HG03354 (cell line): ENCODE results near the gene LTB4R.

Experiments used
- ATAC-seq: cut with Tn5 transposase; IDR thresholded peaks from one replicate; pipeline ENCODE4 v1.9.1; 2021; ENCODE audit warnings: mild to moderate bottlenecking; ENCODE audit not compliant: unreplicated experiment, poor library complexity, severe bottlenecking

Gene LTB4R

DNA sequence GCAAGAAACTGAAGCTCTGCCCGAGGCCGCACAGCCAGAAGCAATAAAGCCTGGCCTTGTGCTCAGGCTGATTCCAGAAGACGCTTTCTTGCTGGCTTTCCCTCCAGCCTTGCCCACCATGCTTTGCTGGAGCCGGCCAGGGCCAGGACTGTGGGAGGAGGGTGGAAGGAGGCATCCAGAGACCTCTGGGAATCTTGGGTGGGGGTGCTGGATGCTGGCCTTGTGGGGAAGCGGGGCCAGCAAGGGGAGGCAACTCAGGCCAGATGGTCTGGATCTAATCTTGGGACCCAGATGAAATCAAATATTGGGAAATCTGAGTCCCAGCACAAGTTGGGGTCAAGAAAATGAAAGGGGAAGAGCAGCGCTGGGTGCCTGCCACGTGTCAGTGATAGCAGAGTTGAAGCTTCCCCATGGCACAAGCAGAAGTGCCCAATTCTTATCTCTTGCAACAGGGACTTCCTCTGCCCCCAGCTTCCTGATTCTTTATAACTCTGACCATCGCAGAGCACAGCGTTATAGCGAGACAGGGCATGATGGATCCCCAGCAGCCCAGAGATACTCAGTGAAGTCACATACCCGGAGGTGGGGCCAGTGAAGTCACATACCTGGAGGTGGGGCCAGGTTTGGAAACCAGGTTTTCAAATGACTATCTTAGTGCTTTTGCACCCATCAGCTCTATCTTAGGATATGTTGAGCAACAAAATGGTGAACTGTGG lies 33.5 kb upstream of the LTB4R start:
- no peak for ATAC-seq

DNA sequence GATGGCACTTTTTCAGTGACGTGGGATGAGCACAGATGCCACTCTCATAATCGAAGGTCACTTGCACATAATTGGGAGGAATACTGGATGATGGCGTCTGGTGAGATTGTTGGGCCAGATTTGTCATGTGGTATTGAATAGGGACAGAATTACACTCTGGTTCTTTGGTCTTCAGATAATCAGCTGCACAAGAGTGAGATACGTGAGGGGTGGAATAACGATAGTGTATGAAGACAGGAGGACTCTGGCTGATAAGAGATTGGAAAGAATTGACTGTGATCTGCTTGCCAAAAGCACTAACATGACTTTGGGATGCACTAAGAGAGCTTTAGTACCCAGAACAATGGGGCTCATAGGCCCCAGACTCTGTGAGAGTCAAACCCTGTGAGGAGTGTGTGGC lies 32.9 kb upstream of the LTB4R start:
- no peak for ATAC-seq

DNA sequence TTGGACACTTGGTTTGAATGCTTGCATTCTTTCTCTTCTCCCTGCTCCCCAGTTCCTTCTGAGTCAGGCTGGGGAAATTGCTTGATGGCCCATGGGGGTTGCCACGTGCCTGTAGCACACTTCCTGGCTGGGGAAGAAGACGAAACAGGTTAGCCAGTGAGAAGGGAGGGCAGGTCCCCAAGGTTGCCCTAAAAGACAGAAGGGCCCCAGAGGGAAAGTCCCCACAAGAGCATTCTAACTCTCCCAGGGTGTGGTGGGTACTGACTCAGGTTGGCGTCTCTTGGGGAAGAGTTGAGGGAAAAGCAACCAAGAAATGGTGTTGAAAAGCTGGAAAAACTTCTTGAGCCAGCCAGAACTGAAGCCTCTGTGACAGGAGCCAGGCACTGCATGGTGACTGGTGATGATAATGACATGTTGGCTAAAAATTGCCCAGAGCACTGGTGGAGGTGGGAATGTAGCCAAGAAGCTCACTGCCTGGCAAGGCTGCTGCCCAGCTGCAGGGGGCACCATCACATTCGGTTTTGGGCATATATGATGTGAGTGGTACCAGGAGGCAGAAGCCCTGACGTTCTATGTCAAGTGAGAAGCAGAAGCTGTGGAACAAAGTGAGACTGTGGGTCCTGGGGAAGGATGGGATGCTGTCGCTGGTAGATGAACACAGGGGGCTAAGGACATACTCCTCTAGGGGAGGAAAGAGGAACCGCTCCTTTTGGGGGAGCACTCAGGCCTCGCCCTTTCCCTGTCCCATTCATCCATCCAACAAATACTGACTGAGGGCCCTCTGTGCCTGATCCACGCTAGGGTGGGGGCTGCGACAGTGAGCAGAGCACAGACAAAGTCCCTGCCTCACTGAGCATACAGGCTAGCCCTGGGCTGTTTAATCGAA lies 31.8 kb upstream of the LTB4R start:
- peak; percentile 59 for ATAC-seq

DNA sequence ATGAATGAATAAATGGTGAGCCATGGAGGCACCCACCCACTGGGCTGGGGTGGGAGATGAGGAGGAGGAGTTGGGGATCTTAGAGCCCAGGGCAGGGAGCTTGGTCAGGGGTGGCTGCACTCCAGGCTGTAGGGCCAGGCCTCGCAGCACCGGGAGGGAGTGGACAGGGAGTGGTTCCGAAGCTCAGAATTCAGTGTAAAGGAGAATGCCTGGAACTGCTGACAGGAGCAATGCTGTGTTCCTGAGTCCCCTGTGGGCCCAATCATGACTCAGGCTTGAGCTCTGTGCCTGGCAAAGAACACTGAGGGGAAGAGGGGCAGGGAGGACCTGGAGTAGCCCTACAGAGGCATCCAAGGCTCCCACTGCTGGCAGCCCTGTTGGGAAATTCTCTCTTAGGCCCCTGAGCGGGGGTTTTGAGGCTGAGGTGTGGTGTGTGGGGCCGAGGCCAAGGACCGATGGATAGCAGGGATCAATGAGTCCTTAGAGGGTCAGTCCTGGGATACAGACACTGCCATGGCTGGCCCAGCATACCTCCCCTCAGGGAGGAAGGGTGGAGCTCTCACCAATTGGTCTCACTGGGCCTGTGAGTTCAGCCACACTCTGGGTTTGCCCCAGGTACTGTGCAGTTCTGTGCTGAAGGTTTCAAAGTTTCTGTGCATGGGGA lies 30.4 kb upstream of the LTB4R start:
- no peak for ATAC-seq

DNA sequence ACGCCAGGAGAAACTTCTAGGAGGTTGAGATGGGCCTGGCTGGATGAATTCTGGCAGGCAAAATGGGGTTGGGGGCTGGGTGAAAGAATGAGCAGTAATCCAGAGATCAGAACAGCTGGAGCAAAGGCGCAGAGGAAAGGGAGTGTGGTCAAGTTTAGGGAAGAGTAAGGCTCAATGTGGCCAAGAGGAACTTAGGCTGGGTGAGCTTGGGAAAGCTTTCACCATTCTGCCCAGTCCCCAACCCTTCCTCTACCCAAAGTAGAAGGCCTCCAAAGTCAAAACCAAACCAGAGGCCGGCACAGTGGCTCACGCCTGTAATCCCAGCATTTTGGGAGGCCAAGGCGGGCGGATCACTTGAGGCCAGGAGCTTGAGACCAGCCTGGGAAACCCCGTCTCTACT lies 29.7 kb upstream of the LTB4R start:
- no peak for ATAC-seq

DNA sequence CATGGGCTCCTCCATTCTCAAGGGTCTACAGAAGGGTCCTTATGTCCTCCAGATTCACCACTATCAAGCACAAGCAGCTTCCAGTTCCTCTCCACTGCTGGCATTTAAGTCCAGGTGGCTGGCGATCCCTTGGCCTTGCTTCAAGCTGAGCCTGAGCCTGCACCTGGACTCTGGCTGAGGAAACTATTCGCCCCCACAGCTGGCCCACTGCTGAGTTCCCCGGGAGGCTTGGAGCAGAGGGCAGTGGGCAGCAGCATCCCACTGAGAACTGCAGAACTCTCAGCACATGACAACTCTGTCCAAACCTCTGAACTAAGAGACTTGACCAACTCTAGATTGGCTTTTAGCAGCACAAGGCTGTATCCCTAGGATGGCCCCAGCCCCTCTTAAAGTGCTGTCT lies 28.6 kb upstream of the LTB4R start:
- no peak for ATAC-seq

DNA sequence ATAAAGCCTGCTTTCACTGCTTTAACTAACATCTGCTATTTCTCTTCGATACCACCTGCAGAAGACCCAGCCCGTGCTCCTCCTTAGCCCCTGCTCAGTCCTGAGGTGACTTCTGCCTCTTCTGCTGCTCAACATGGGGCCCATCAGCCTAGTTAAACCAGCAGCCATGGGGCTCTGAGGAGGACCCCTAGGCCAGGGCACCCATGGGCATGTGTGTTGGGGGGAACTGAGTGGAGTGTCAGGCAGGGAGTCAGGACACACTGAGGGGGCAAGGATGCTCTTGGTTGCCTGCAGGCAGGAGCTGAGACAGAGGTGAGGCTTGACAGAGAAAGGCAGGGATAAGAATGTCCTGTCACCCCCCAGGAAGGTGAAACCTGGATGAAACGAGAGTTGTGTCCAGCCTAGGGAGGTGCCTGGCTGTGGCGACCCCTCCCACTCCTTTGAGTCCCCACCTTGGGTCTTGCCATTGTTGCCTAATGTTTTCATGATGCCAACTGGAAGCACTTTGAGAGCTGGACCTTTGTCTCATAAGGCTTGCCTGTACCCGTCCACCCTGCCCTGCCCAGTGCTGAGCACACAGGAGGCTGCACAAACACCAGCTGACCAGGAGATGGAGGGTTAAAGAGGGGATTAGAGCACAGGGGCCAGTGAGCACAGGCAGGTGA lies 27.4 kb upstream of the LTB4R start:
- ATAC-seq: no peak

DNA sequence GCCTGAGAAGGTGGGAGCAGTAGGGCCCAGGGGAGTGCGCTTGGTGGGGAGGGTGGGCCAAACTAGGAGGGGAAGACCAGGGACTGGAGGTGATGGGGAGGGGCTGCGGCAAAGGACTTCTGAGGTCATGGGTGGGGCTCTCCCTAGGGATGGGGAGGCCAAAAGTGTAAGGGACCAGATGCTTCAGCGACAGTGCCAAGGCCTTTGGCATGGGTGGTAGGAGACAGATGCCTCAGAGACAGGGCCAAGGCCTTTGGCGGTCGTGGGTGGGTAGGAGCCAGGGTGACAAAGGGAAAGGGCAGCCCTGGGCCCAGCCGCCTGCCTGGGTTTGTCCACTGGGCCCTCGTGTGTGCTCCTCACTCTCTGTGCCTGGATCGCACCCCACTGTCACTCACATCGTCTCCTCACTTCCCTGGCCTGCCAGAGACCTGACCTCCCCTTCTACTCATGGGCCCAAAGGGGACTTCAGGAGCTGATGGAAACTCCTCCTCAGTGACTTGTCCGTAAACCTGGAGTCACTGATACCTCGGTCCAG lies 26.7 kb upstream of the LTB4R start:
- ATAC-seq: no peak

DNA sequence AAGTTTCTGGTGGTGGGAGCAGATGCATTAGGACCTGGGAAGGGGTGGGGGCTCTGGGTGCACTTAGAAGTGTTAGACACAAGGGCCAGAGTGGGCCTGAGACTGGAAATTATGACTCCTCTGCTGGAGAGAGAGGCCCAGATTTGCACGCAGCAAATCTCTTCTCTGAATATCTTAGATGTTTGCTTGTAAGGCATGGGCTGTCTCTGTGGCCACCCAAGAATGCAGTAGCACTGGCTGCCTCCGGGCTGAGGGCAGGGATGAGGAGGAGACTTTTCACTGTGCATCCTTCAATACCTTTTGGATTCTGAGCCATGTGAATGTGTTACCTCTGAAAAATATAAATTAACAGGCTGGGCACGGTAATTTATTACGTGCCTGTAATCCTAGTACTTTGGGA lies 26.0 kb upstream of the LTB4R start:
- ATAC-seq: no peak

DNA sequence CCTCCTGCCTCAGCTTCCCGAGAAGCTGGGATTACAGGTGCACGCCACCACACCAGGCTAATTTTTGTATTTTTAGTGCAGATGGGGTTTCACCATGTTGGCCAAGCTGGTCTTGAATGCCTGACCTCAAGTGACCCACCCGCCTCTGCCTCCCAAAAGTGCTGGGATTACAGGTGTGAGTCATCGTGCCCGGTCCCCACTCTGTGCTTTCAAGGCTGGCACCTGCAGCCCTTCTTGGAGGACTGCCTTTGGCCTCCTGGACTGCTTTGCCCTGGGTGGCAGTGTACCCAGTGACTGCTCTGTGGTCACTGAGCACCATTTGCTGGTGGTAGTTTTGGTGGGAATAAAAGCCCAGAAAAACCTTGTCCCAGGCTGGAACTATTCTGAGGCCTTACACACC lies 24.3 kb upstream of the LTB4R start:
- ATAC-seq: no peak

DNA sequence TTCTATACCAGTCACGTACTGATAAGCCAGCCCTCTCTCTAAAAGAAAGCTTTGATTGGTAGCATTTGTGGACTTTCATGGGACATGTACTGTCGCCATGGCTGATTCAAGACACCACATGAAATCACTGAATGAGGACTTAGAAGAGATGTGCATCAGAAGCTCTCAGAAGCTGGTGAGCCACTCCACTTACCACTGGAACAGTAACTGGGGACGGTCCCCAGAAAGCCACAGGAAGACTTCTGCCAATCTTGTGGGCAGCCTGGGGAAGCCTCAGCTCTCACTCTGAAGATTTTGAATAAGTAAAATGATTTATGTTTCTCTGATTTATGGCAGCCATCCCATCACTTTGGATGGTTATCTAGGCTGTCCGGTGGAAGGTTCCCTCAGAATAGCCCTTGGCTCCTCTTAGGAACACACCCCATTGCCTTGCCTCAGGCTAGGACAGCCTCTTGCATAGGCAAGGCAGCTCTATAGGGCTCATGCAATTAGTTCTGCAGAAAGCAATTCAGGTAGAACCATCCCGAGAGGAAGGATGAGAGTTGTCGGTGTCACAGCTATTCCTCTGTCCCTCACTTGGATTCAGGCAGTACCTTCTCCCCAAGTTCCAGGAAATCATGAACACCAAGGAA lies 21.5 kb upstream of the LTB4R start:
- ATAC-seq: no peak

DNA sequence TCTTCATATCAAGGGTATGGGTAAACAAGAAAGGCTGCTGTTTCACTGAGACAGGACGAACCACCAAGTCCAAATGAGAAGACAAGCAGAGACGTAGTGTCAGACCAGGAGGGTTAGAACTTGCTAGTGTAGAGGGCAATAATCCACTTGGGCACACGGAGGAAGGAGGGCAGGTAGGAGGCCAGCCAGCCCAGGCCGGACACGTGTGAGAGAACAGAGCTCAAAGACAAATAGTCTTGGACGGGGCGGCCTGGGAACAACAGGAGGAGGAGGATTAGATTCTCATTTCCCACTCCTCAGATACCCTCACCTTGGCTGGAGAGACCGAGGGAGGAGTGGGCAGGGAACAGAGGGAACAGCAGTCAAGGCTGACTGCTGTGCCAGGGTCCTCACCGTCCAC lies 20.6 kb upstream of the LTB4R start:
- no peak for ATAC-seq

DNA sequence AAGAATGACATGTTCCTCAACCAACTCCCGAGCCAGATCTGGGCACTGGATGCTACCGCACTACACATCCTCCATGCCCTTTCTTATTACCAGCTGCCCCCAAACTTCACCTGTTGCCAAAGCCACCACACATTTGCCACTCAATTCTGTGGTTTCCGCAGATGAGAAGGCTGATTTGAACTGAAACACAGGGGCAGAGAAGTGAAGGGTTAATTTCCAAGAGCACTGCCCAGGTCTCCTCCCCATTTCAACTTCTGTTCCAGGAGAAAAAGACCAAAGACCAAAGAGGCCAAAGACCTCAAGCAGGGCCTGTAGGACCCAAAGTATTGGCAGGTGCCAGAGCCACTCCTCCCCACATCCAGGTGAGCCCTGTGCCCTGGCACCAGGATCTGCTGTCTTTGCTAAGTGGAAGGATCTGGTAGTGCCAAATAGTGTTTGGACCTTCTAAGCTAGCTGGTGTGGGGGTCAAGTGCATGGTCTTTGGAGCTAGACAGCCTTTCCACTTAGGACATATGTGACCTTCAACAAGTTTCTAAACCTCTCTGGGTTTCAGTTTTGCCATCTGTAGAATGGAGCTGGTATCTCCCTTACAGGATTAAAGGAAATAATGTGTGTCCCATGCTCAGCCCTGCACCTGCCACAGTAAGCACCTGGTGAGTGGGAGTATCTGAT lies 19.7 kb upstream of the LTB4R start:
- no peak for ATAC-seq

DNA sequence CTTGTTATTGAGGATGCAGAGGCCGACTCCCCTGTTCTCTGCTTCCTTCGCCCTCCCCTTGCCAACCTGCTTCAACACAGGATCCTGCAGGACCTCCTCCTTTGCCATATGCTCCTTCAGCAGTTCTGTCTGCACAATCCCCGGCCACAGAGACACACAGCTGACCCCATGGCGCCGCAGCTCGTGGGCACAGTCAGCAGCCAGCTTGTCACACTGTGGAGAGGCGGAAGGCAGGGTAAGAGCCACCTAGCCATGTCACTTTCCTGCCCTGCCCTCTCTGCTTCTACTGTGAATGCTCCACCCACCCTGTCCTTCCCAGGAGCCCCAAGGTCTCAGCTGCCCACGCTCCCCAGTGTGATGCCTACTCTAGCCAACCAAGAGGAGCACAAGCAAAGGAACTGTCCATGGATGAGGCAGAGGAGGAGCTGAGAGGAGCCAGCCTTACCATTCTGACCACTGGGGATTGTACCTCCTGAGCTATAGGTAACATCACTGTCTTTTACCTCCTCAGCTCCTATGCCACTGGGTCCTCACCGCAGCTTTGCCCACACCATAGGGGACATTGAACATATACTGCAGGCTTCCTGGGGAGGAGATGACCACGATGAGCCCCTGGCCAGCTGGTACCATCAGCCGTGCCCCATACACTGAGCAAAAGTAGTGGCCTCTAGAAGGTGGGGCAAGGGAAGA lies 19.0 kb upstream of the LTB4R start:
- ATAC-seq: no peak

DNA sequence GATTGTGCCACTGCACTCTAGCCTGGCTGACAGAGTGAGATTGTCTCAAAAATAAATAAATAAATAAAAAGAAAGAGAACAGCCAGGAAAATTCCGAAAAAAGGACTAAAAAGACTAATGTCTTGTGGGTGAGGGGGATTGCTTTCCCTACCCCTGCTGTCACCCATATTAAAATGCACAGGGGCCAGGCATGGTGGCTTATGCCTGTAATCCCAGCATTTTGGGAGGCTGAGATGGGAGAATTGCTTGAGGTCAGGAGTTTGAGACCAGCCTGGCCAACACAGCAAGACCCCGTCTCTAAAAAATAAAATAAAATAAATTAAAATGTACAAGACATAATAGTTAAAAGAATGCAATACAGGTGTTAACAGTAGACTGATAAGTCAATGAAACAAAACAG lies 17.8 kb upstream of the LTB4R start:
- no peak for ATAC-seq

DNA sequence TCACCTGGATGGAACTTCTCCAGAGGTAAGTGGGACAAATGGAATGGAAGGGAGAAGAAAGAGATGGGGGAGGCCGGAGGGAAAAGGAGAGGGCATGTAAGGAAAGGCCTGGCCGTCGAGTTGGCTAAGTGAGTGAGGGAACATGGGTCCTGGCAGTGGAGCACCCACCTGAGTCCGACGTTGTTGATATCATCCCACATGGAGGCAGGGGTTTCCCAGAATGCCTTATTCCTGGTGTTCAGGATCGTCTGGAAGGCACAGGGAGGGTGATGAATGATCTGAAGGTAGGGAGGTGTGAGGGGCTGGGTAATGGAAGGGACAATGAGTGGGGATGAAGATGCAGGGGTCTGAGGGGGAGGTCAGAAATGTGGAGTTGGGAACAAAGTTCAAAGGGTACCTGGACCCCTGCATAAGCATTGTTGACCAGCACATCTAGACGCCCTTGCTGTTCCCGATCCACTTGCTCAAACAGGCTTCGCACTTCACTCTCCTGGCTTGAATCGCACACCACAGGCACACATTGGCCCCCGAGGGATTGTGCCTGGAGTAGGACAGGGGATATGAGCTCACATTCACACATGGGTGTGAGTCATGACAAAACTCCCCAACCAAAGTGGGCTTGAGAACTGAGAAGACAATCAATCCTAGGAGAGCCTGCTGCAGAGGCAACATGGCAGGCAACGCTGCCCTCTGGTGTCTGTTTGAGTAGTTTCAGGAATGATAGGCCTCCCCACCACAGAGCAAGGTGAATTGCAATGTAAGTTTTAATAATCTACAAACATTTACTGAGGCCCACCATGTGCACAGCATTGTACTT lies 14.8 kb upstream of the LTB4R start:
- ATAC-seq: peak; percentile 59

DNA sequence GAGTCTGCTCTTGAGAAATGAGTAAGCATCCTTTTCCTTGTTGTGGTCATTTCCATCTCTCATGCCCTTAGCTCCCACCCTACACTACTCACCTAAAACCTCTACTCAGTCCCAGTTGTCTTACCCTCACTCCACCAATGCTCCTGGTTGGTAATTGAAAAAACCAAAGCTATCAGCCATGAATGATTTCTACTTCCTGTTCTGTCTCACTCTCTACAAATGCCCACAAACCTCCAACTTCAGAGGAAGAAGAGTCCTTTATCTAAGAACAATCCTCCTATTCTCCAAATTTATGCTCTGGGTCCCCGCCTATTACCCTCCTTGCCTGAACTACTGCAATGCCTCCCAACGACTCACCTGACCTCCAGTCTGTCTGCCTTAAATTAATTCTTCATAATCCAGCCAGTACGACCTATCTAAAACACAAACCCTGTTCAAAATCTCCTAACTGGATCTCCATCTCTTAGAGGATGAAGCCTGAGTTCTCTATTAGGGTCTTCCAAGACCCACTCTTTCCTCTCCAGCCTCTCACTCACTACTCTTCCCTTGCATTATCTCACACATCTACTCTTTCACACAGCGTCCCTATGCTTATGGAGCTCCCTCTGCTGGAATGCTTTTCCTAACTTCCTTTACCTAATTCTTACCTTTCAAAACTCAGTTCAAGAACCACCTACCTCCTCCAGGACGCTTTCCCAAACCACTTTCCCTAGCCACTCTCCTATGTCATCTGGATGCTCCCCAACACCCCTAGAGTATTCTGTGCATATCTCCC lies 13.9 kb upstream of the LTB4R start:
- ATAC-seq: peak; percentile 27
